LoVo (cell line): Measurements from ENCODE around the gene IGFBP7.

ENCODE experiments used
- DNase-seq: peaks from one replicate; pipeline ENCODE4 v3.0.0-alpha.2; 2016; ENCODE audit warnings: low spot score

The IGFBP7 gene

DNA sequence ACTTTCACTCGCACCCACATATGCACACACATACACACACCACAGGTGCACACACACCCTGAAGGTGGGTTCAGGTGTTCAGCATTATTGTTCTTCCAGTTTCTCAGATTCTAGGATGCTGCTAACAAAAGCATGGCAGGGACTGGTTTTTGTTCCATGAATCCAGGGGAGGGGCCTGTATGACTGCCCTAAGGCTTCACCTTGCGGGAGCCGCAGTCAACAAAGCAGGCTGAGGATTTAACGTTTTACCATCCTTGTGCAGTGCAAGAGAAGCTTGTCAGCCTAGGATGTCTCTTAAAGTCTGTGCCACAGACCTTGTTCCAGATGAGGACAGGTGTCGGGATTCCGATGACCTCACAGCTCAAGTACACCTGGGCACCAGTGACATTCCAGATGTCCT lies 69.7 kb downstream of the IGFBP7 start:
- DNase-seq, result no peak

DNA sequence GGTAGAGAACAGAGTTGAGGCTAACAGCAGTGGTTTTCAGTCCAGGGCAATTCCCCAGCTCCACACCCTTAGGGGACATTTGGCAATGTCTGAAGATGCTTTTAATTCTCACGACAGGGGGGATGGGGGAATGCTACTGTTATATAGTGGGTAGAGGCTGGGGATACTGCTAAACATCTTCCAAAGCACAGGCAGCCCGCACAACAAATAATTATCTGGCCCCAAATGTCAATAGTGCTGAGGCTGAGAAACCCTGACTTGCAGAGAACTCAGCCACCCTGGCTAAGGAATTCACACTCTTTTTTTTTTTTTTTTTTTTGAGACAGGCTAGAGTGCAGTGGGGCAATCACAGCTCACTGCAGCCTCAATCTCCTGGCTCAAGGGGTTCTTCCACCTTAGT lies 70.8 kb downstream of the IGFBP7 start:
- DNase-seq, result no peak

DNA sequence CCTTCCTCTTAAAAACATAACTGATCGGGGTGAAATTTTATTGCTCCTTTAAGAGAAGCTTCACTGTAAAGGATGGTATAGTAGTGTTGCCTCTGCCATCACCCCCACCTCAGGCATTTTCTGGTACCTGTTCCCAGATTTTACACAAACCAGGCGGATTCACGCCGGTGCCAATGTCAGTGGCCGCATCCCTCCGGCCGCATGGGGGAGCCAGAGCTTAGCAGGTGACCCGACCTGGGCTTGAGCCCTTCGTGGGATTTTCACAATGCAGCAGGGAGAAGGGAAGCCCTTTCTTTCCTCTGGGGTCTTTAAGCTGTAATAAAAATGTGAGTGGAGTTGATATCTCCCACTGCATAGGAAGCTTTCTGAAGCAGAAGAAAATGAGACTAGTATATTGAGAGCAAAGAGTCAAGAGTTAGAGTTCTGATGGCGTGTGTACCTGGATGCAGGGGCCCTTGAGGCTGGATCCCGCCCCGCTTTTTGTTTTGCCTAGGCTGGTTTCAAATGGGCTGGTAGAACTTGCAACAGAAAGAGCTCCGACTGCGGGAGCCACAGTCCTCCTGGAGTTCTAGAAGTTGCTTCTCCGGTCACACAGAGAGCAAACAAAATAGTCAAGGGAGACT lies 72.1 kb downstream of the IGFBP7 start:
- peak; percentile 39 for DNase-seq

DNA sequence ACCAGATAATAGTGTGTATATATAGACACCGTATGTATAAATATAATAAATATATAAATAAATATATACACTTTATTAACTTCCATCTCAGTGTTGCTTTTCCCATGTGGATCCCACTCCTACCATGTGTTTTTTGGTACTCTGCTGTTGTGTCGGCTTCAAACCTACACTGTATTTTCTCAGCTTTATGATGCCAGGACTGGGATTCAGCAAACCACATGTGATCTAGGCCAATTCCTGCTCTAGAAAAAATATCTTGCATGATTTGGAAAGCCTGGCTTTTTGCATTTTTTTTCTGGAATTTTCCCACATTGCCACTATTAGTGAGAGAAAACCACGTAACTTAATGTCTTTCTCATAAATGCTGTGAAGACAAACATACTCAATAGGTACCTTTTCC lies 75.7 kb downstream of the IGFBP7 start:
- no peak for DNase-seq

DNA sequence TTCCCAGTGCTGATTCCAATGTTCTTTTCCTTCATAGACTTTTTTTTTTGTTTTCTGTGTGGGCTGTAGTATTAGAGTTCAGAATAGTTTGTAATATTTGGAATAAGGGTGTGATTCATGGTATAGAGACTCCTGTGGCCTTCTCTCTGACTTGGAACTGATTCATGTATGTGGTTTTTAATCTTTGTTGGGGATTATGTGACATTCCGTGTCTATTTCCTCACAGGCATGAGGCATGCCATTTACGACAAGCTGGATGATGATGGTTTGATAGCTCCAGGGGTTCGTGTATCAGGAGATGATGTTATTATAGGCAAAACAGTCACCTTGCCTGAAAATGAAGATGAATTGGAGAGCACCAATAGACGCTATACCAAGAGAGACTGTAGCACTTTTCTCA lies 87.1 kb downstream of the IGFBP7 start:
- DNase-seq, result no peak

DNA sequence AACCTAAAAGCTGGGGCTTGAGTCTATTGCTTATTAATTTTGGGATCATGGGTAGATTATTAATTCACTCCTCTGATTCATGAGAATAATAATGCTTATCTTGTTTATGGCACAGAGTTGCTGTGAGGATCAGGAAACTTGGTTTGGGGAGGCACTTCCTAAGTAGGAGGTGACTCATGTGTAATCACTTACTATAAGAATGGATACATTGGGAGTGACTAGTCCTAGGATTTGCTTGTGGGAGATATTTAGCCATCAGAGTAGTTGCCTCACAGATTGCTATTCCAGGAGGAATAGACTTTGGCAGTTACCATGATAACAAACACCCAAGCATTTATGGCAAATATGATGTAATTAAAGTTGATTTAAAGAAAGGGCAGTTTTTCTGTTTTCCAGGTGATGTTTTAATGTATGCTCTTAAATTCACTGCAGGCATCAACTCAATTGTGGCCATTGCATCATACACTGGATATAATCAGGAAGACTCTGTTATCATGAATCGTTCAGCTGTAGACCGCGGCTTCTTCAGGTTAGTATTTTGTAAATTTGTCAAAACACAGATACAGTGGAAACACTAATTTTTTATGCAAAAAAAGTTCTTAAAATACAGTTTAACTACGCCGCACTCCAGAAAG lies 89.6 kb downstream of the IGFBP7 start:
- no peak for DNase-seq

DNA sequence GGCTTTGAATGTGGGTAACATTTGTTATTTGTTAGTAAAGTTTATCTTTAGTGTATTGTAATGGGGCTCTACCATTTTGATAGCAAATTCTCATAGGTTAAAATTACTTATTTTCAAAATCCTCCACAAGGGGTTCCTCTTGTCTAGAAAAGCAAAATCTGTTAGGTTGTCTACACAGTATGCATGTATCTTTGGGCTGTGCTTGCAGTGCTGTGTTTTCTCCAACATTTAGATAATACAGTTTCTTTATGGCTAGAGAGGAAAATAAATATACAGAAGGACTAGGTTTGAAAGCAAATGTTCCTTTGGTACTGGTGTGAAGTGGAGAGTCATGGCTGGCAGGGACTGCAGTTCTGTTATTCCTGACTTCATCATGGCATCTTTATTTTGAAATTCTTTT lies 91.2 kb downstream of the IGFBP7 start:
- DNase-seq, result no peak

DNA sequence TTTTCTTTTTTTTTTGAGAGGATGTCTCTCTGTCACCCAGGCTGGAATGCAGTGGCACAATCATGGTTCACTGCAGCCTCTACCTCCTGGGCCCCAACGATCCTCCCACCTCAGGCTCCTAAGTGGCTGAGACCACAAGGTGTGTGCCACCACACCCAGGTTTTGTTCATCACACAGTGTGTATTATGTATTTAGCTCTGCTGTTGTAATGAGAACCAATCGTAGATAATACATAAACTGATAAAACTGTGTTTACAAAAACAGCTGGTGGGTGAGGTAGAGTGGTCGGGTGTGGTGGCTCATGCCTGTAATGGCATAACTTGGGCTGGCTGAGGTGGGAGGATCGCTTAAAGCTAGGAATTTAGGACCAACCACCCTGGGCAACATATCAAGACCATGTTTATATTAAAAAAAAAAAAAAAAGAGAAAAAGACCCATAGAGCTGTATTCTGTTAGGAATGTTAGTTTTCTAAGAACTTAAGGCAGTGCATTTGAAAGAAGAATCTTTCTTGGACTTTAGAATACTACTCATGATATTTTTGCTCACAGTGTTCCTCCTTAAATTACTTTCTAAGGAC lies 96.6 kb downstream of the IGFBP7 start:
- no peak for DNase-seq

DNA sequence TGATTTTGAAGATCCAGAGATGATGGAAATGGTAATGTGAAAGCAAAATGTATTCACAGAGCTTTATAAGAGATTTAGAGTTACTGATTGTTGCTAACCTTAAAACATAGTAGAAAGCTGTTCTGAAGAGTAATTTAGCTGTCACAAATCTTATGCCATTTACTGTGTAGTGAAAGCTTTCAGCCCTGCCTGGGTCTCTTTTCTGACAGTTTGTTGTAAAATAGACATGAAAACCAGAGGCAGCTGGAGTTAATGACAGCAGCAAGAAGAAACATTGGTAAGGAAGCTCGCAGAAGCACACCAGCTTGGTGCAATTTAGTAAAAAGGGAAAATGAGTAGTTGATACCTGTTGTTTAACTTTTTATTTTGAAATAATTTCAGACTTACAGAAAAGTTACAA lies 110.4 kb downstream of the IGFBP7 start:
- DNase-seq, result no peak

DNA sequence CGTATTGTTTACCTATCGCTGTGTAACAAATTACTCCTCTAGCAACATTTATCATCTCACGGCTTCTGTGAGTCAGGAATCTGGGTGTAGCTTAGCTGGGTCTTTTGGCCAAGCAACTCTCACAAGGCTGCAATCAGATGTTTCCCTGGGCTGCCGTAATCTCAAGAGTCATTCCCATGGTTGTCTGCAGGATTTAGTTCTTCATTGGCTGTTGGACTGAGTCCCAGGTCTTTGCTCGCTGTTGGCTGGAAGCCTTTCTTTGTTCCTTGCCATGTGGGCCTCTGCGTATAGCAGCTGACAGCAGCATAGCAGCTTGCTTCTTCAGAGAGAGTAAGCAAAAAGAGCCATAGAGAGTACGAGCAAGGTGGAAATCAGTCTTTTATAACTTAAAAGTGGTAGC lies 114.7 kb downstream of the IGFBP7 start:
- DNase-seq, result no peak

DNA sequence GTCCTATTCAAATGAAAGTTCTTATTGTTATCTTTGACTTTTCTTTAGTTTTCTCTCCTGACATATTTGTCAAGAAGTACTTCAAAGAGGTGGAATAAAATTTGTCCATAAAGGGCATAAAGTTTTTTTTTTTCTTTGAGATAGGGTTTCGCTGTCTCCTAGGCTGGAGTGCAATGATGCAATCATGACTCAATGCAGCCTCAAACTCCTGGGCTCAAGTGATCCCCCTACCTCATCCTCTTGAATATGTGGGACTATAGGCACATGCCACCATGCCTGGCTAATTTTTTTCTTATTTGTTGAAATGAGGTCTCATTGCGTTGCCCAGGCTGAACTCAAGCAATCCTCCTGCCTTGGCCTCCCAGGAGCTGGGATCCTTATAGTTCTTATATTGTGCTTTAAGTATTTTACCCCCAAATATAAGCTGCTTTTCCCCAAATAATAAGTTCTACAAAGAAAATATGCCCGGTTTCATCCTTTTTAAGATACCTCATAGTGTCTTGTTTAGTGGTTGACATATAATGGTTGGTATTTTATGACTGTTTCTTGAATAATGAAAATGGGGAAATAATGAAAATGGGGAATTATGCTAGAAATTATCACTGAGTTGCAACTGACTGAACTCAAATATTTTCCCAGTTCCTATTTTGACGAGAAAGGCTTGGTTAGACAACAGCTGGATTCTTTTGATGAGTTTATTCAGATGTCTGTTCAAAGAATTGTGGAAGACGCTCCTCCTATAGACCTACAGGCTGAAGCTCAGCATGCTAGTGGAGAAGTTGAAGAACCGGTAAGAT lies 119.9 kb downstream of the IGFBP7 start:
- DNase-seq, result no peak

DNA sequence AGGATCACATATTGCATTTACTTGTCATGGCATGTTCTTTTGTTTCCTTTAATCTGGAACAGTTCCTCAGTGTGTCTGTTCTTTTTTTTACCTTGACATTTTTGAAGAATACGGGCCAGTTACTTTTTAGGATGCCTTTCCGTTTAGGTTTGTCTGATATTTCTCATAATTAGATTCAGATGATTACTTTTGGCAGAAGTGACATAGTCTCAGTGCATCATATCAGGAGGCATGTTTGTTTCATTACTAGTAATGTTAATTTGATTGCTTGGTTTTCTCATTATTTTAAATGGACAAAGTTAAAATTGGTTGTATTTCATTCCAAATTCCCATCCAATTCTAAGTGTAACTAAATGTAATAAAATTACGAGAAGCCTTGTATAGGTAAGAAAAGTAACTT lies 123.2 kb downstream of the IGFBP7 start:
- no peak for DNase-seq

DNA sequence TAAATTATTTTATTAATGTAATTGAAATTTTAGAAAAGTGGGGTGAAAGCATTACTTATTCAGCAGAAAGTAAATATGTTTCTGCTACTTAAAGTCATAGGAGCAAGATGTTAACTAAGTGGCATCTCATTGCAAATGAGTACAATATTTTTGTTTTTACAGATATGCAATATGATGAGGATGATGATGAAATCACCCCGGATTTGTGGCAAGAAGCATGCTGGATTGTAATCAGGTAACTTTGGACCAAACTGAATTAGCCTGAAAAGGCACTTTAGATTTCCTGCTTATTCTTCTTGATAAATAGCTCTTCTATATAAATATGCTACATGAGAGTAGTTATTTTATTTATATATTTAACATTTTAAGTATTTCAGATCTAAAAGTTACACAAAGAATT lies 124.0 kb downstream of the IGFBP7 start:
- DNase-seq, result no peak

DNA sequence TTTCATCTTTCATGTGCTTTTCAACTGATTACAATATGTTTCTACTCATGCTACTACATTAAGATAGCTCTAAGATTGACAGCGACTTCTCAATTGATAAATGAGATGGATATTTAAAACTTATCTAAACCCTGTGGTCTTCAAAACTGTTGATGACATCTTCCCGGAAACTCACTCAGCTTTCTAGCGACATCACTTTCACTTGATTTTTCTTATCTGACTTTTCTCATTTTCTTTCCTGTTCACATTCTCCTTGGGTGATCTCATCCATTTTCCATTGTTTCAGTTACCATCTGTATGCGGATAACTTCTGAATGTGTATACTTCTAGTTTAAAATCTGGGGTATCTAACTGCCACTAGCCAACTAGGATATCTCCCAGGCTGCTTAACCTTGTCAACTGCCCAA lies 128.4 kb downstream of the IGFBP7 start:
- no peak for DNase-seq
